ENCODE results near the gene RAD23A.

- TF ChIP-seq, protein P1, sequence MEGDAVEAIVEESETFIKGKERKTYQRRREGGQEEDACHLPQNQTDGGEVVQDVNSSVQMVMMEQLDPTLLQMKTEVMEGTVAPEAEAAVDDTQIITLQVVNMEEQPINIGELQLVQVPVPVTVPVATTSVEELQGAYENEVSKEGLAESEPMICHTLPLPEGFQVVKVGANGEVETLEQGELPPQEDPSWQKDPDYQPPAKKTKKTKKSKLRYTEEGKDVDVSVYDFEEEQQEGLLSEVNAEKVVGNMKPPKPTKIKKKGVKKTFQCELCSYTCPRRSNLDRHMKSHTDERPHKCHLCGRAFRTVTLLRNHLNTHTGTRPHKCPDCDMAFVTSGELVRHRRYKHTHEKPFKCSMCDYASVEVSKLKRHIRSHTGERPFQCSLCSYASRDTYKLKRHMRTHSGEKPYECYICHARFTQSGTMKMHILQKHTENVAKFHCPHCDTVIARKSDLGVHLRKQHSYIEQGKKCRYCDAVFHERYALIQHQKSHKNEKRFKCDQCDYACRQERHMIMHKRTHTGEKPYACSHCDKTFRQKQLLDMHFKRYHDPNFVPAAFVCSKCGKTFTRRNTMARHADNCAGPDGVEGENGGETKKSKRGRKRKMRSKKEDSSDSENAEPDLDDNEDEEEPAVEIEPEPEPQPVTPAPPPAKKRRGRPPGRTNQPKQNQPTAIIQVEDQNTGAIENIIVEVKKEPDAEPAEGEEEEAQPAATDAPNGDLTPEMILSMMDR (IDR thresholded peaks at IDR 0.05): no peak
- TF ChIP-seq EP300 (IDR thresholded peaks at IDR 0.05): no peak
- TF ChIP-seq POLR2A (IDR thresholded peaks at IDR 0.05): no peak
- no peak for TF ChIP-seq POLR2AphosphoS5 (IDR thresholded peaks at IDR 0.05)
Observed at GRCh38 chr19:12936582-12936981, 9.1 kb upstream of the RAD23A start.
